HepG2 (cell line): ENCODE results near the gene VDAC1. TPM values are rescaled to one million over a fixed set of nuclear protein-coding genes. Genes with fewer than 3 reads are reported as not detected.

Experiments
- CC2D1A ChIP-seq: sonication (generic); formaldehyde crosslinking; IDR thresholded peaks from 2 replicates; pipeline ENCODE4 v1.8.1; 2023; ENCODE audit warnings: mild to moderate bottlenecking, missing genetic modification reagents
- HNRNPK ChIP-seq: fragments of 200-400 bp; formaldehyde crosslinking; IDR thresholded peaks from 2 replicates; pipeline ENCODE4 v1.6.1; 2018; ENCODE audit warnings: low read length, low read depth, moderate library complexity, mild to moderate bottlenecking; ENCODE audit not compliant: poor library complexity, severe bottlenecking
- IKZF1 ChIP-seq: fragments of 450-650 bp; IDR thresholded peaks from 2 replicates; pipeline ENCODE4 v1.7.1; 2016
- MAFG ChIP-seq: sonication (generic); formaldehyde crosslinking; IDR thresholded peaks from 2 replicates; pipeline ENCODE4 v1.5.1; 2020; ENCODE audit warnings: mild to moderate bottlenecking, missing genetic modification reagents
- NFIB ChIP-seq: sonication (generic); formaldehyde crosslinking; IDR thresholded peaks from 2 replicates; pipeline ENCODE4 v1.9.0; 2021; ENCODE audit warnings: missing genetic modification reagents, mild to moderate bottlenecking, borderline replicate concordance
- SP1 ChIP-seq, 2 experiments: fragments of 450-650 bp in 1 of 2; sonication (generic) in 1 of 2; formaldehyde crosslinking in 1 of 2; IDR thresholded peaks; 2 replicates each; pipeline versions ENCODE4 v1.4.0 to v1.6.1; 2016 to 2020; ENCODE audit warnings: missing genetic modification reagents in 1 of 2
- U2AF1 ChIP-seq: fragments of 200-400 bp; formaldehyde crosslinking; optimal IDR thresholded peaks from 2 replicates; pipeline ENCODE3; 2017; ENCODE audit warnings: mild to moderate bottlenecking, low read depth, low read length
- WIZ ChIP-seq: sonication (generic); formaldehyde crosslinking; IDR thresholded peaks from 2 replicates; pipeline ENCODE4 v1.5.1; 2020; ENCODE audit warnings: mild to moderate bottlenecking, missing genetic modification reagents
- ZFAT ChIP-seq: sonication (generic); formaldehyde crosslinking; conservative IDR thresholded peaks from 2 replicates; pipeline ENCODE4 v1.8.1; 2023; ENCODE audit warnings: missing genetic modification reagents, inconsistent platforms
- ZMAT3 ChIP-seq: sonication (generic); formaldehyde crosslinking; conservative IDR thresholded peaks from 2 replicates; pipeline ENCODE4 v1.7.0; 2021; ENCODE audit warnings: missing genetic modification reagents
- ZNF160 ChIP-seq: sonication (generic); formaldehyde crosslinking; IDR thresholded peaks from 2 replicates; pipeline ENCODE4 v1.8.0; 2022; ENCODE audit warnings: mild to moderate bottlenecking, inconsistent platforms, missing genetic modification reagents
- ZNF180 ChIP-seq: sonication (generic); formaldehyde crosslinking; IDR thresholded peaks from 2 replicates; pipeline ENCODE4 v1.4.0; 2020; ENCODE audit warnings: low read depth, missing genetic modification reagents, borderline replicate concordance
- ZNF256 ChIP-seq: sonication (generic); formaldehyde crosslinking; conservative IDR thresholded peaks from 2 replicates; pipeline ENCODE4 v1.4.0; 2020; ENCODE audit warnings: missing genetic modification reagents
- ZNF3 ChIP-seq: IDR thresholded peaks from 2 replicates; pipeline ENCODE4 v1.7.0; 2017; ENCODE audit warnings: inconsistent platforms
- polyA plus RNA-seq, 8 experiments: library from polyadenylated mRNA; depleted of rRNA in 3 of 8; stranded (reverse) in 7 of 8; unstranded in 1 of 8; fragments of >200 nt; fragmentation: Illumina TruSeq in 4 of 8; extraction: Trizol in 4 of 8; gene quantifications; 2 replicates each; pipeline versions ENCODE4 v1.2.1 to v1.2.3, GENCODE V29; 2011 to 2016; ENCODE audit warnings: low read depth in 4 of 8, missing spikeins in 1 of 8, mixed read lengths in 1 of 8; ENCODE audit not compliant: insufficient read depth in 1 of 8
- total RNA-seq, 5 experiments: library from RNA; depleted of rRNA; stranded (reverse); fragments of >200 nt; fragmentation: Illumina TruSeq; extraction: Trizol; gene quantifications; 2 replicates each; pipeline ENCODE4 v1.2.3, GENCODE V29; 2016; ENCODE audit warnings: low read depth in 1 of 5
- TF ChIP-seq, protein P1 (sequence below): sonication (generic); formaldehyde crosslinking; IDR thresholded peaks from 2 replicates; pipeline ENCODE4 v1.9.0; 2021; ENCODE audit warnings: missing genetic modification reagents, mild to moderate bottlenecking, borderline replicate concordance
- TF ChIP-seq, protein P2 (sequence below): sonication (generic); formaldehyde crosslinking; IDR thresholded peaks from 2 replicates; pipeline ENCODE4 v1.5.1; 2020; ENCODE audit warnings: mild to moderate bottlenecking, missing genetic modification reagents, moderate library complexity
- TF ChIP-seq, protein P3 (sequence below): IDR thresholded peaks from 2 replicates; pipeline ENCODE4 v1.6.1; 2016; ENCODE audit warnings: missing compliant biosample characterization, missing genetic modification reagents, borderline replicate concordance
- TF ChIP-seq, protein P4 (sequence below): sonication (generic); formaldehyde crosslinking; IDR thresholded peaks from 2 replicates; pipeline ENCODE4 v1.8.0; 2022; ENCODE audit warnings: mild to moderate bottlenecking, missing genetic modification reagents; ENCODE audit not compliant: insufficient replicate concordance
- TF ChIP-seq, protein P5 (sequence below): sonication (generic); formaldehyde crosslinking; IDR thresholded peaks from 2 replicates; pipeline ENCODE4 v1.4.0; 2020; ENCODE audit warnings: missing genetic modification reagents
- TF ChIP-seq, protein P6 (sequence below): sonication (generic); formaldehyde crosslinking; IDR thresholded peaks from 2 replicates; pipeline ENCODE4 v1.8.0; 2022; ENCODE audit warnings: mild to moderate bottlenecking, missing genetic modification reagents, borderline replicate concordance
- TF ChIP-seq, protein P7 (sequence below): sonication (generic); formaldehyde crosslinking; IDR thresholded peaks from 2 replicates; pipeline ENCODE4 v1.8.0; 2022; ENCODE audit warnings: missing genetic modification reagents, mild to moderate bottlenecking, borderline replicate concordance

The VDAC1 gene
- total and polyA plus RNA-seq, 2 of the 13 experiments (the other 11 are each of a cell fraction or from before 2014, with no cell fraction given), result 112 to 380 TPM

DNA sequence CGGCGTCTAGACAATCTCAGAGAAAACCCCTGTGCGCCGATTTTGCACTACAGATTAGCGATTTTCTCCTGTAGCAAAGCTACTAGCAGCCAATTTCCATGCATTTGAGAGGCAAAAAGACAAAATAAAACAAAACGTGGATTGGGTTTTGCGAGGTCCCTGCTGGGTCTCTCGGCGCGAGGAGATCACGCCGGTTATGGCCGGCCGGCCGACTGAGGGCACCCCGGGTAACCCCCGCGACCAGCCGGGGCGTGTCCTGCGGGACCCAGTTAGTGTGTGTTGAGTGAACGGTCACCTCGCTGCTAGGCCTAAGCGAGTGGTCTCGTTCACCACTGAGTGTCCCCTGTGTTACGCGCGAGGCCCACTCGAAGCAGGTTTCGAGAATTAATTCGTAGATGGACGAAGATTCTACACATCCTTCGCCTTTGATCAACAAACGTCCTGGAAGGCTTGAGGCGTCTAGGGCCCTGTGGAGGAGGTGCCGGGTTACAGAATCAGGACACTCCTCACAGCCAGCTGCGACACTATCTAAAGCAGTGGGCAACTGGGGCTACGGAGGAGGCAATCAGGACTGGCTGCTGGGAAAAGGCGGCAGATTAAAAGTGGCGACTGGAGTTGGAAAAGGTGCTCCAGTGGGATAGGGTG is 764 bp upstream of the VDAC1 start (continued):
- TF ChIP-seq MAFG (CRISPR knock-in tag) (no peak), HNRNPK (no peak), ZNF180 (CRISPR knock-in tag) (no peak), NFIB (CRISPR knock-in tag) (no peak), ZMAT3 (CRISPR knock-in tag) (no peak), ZNF256 (CRISPR knock-in tag) (no peak), IKZF1 (no peak), CC2D1A (CRISPR knock-in tag) (no peak), U2AF1 (no peak), ZNF3 (no peak), SP1 (IDR thresholded peaks at IDR 0.05) (no peak), SP1 (CRISPR knock-in tag; IDR thresholded peaks at IDR 0.05) (no peak), ZNF160 (CRISPR knock-in tag) (no peak), ZFAT (CRISPR knock-in tag) (no peak), WIZ (CRISPR knock-in tag) (no peak)
- TF ChIP-seq, protein P1, sequence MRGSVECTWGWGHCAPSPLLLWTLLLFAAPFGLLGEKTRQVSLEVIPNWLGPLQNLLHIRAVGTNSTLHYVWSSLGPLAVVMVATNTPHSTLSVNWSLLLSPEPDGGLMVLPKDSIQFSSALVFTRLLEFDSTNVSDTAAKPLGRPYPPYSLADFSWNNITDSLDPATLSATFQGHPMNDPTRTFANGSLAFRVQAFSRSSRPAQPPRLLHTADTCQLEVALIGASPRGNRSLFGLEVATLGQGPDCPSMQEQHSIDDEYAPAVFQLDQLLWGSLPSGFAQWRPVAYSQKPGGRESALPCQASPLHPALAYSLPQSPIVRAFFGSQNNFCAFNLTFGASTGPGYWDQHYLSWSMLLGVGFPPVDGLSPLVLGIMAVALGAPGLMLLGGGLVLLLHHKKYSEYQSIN (CRISPR knock-in tag), result 0 out of 2 replicates have a peak, but pooled peaks have one; percentile 69
- TF ChIP-seq, protein P2, sequence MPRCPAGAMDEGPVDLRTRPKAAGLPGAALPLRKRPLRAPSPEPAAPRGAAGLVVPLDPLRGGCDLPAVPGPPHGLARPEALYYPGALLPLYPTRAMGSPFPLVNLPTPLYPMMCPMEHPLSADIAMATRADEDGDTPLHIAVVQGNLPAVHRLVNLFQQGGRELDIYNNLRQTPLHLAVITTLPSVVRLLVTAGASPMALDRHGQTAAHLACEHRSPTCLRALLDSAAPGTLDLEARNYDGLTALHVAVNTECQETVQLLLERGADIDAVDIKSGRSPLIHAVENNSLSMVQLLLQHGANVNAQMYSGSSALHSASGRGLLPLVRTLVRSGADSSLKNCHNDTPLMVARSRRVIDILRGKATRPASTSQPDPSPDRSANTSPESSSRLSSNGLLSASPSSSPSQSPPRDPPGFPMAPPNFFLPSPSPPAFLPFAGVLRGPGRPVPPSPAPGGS (CRISPR knock-in tag), result no peak
- TF ChIP-seq, protein P3, sequence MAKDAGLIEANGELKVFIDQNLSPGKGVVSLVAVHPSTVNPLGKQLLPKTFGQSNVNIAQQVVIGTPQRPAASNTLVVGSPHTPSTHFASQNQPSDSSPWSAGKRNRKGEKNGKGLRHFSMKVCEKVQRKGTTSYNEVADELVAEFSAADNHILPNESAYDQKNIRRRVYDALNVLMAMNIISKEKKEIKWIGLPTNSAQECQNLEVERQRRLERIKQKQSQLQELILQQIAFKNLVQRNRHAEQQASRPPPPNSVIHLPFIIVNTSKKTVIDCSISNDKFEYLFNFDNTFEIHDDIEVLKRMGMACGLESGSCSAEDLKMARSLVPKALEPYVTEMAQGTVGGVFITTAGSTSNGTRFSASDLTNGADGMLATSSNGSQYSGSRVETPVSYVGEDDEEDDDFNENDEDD (CRISPR knock-in tag), result no peak
- TF ChIP-seq, protein P4, sequence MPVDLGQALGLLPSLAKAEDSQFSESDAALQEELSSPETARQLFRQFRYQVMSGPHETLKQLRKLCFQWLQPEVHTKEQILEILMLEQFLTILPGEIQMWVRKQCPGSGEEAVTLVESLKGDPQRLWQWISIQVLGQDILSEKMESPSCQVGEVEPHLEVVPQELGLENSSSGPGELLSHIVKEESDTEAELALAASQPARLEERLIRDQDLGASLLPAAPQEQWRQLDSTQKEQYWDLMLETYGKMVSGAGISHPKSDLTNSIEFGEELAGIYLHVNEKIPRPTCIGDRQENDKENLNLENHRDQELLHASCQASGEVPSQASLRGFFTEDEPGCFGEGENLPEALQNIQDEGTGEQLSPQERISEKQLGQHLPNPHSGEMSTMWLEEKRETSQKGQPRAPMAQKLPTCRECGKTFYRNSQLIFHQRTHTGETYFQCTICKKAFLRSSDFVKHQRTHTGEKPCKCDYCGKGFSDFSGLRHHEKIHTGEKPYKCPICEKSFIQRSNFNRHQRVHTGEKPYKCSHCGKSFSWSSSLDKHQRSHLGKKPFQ, result no peak
- TF ChIP-seq, protein P5, sequence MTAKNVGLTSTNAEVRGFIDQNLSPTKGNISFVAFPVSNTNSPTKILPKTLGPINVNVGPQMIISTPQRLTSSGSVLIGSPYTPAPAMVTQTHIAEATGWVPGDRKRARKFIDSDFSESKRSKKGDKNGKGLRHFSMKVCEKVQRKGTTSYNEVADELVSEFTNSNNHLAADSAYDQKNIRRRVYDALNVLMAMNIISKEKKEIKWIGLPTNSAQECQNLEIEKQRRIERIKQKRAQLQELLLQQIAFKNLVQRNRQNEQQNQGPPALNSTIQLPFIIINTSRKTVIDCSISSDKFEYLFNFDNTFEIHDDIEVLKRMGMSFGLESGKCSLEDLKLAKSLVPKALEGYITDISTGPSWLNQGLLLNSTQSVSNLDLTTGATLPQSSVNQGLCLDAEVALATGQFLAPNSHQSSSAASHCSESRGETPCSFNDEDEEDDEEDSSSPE (CRISPR knock-in tag), result no peak
- TF ChIP-seq, protein P6, sequence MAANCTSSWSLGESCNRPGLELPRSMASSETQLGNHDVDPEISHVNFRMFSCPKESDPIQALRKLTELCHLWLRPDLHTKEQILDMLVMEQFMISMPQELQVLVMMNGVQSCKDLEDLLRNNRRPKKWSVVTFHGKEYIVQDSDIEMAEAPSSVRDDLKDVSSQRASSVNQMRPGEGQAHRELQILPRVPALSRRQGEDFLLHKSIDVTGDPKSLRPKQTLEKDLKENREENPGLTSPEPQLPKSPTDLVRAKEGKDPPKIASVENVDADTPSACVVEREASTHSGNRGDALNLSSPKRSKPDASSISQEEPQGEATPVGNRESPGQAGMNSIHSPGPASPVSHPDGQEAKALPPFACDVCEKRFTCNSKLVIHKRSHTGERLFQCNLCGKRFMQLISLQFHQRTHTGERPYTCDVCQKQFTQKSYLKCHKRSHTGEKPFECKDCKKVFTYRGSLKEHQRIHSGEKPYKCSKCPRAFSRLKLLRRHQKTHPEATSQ (CRISPR knock-in tag), result no peak
- TF ChIP-seq, protein P7, sequence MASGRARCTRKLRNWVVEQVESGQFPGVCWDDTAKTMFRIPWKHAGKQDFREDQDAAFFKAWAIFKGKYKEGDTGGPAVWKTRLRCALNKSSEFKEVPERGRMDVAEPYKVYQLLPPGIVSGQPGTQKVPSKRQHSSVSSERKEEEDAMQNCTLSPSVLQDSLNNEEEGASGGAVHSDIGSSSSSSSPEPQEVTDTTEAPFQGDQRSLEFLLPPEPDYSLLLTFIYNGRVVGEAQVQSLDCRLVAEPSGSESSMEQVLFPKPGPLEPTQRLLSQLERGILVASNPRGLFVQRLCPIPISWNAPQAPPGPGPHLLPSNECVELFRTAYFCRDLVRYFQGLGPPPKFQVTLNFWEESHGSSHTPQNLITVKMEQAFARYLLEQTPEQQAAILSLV, result no peak
